ENCODE data around the gene ADGRB3.
"Not testable (repeated sequence)": the region's sequence is repeated elsewhere in the genome, so short reads cannot be mapped to it uniquely, and the experiment has no call there.

Gene ADGRB3

GRCh38 chr6:68975816-68976215 is 340.7 kb downstream of the ADGRB3 start:
- TF ChIP-seq CTCF (IDR thresholded peaks at IDR 0.05; ENCODE audit: control extremely low read depth, extremely low read depth, low read depth, missing control alignments): no peak
- CTCF ChIA-PET: interaction anchor here (0.9 to 2.8 kb wide), 2 partner anchors 10 to 100 kb away, joined by 3 to 26 read pairs; no protein-coding TSS in a partner anchor
- DNase-seq (ENCODE audit: extremely low spot score): no peak
- POLR2A ChIA-PET: no interaction called here

- ChIA-PET CTCF (interaction anchor here (0.9 to 2.8 kb wide), 2 partner anchors 10 to 101 kb away, joined by 3 to 26 read pairs; no protein-coding TSS in a partner anchor), POLR2A (no interaction called here)
- DNase-seq (ENCODE audit: extremely low spot score): no peak
- no peak for TF ChIP-seq CTCF (IDR thresholded peaks at IDR 0.05; ENCODE audit: control extremely low read depth, extremely low read depth, low read depth, missing control alignments)
Measured at GRCh38 chr6:68976260-68976659, 341.2 kb downstream of the ADGRB3 start.

- TF ChIP-seq CTCF (IDR thresholded peaks at IDR 0.05; ENCODE audit: control extremely low read depth, extremely low read depth, low read depth, missing control alignments): no peak
- DNase-seq (ENCODE audit: extremely low spot score): no peak
- POLR2A ChIA-PET: no interaction called here
- CTCF ChIA-PET: interaction anchor here (5.0 kb wide), 1 partner anchor 11 kb away, joined by 14 read pairs; no protein-coding TSS in a partner anchor
Measured at GRCh38 chr6:68978411-68978810, 343.3 kb downstream of the ADGRB3 start.

GRCh38 chr6:68981668-68982067 is 346.6 kb downstream of the ADGRB3 start:
- DNase-seq (ENCODE audit: extremely low spot score); POLR2A ChIA-PET: not testable (repeated sequence)
- CTCF ChIA-PET: interaction anchor here (1.4 to 5.0 kb wide), 3 partner anchors 14 to 18 kb away, joined by 4 to 14 read pairs (median 5); no protein-coding TSS in a partner anchor

GRCh38 chr6:68988698-68989097 is 353.6 kb downstream of the ADGRB3 start:
- POLR2A ChIA-PET: no interaction called here
- no peak for TF ChIP-seq CTCF (IDR thresholded peaks at IDR 0.05; ENCODE audit: control extremely low read depth, extremely low read depth, low read depth, missing control alignments)
- CTCF ChIA-PET: no interaction called here
- DNase-seq (ENCODE audit: extremely low spot score): no peak

- ChIA-PET POLR2A (no interaction called here), CTCF (no interaction called here)
- TF ChIP-seq CTCF (IDR thresholded peaks at IDR 0.05; ENCODE audit: control extremely low read depth, extremely low read depth, low read depth, missing control alignments): no peak
- DNase-seq (ENCODE audit: extremely low spot score): no peak
Measured at GRCh38 chr6:68990317-68990716, 355.2 kb downstream of the ADGRB3 start.

GRCh38 chr6:68993911-68994310 is 358.8 kb downstream of the ADGRB3 start:
- DNase-seq (ENCODE audit: extremely low spot score): no peak
- POLR2A ChIA-PET: no interaction called here
- no peak for TF ChIP-seq CTCF (IDR thresholded peaks at IDR 0.05; ENCODE audit: control extremely low read depth, extremely low read depth, low read depth, missing control alignments)
- CTCF ChIA-PET: interaction anchor here (1.2 kb wide), 1 partner anchor 10 kb away, joined by 3 read pairs; no protein-coding TSS in a partner anchor

Data from GM10248 (cell line).